Measurements from ENCODE around the gene CCDC71L. TPM values are rescaled to one million over a fixed set of nuclear protein-coding genes. Genes with fewer than 3 reads are reported as not detected.

The CCDC71L gene
- polyA plus RNA-seq, 2 donors = 2.9 to 4.9 TPM

DNA sequence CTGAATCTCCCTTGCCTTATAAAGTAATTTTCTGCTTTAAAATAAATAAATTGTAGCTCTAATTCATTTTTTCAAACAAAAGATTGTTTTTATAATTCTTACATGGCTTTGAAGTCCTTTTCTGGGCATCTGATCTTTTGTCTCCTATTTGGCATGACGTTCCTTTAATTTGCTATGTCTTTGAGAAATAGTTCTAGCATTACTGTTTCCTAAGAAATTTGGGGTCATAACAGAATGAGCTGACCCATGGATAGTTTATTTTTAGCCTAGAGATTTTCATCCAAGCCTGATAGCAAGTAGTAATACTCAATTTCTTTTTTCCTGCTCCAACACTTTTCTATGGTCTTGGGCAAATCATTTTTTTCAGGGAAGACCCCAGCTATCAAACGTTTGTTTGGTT, 31.4 kb downstream of the CCDC71L start:
- H3K27me3 ChIP-seq (ENCODE audit: control insufficient read depth in 1 of 2, insufficient read depth in 2 of 2, low read length in 2 of 2) = no peaks in the 10 kb centered on the region
- peaks cover 0 to 4% of the 10 kb centered on the region in 2 donors for H3K4me1 ChIP-seq (ENCODE audit: control insufficient read depth in 2 of 2, insufficient read depth in 2 of 2, low read length in 1 of 2)
- no peak overlapping the region for H3K4me3 ChIP-seq (ENCODE audit: low read depth in 1 of 2, low read length in 2 of 2)
- H3K36me3 ChIP-seq (ENCODE audit: control insufficient read depth in 2 of 2, insufficient read depth in 2 of 2, low read length in 1 of 2) = no peaks in the 10 kb centered on the region
- H3K9me3 ChIP-seq (ENCODE audit: control insufficient read depth in 2 of 2, insufficient read depth in 1 of 2, low read depth in 1 of 2, low read length in 1 of 2) = peaks cover 0 to 2% of the 10 kb centered on the region in 2 donors
- WGBS, 2 donors = 49 to 51% methylated on average over 2 of the region's 2 CpGs
- no peak overlapping the region for H3K27ac ChIP-seq (ENCODE audit: low read depth in 2 of 2, low read length in 1 of 2)

DNA sequence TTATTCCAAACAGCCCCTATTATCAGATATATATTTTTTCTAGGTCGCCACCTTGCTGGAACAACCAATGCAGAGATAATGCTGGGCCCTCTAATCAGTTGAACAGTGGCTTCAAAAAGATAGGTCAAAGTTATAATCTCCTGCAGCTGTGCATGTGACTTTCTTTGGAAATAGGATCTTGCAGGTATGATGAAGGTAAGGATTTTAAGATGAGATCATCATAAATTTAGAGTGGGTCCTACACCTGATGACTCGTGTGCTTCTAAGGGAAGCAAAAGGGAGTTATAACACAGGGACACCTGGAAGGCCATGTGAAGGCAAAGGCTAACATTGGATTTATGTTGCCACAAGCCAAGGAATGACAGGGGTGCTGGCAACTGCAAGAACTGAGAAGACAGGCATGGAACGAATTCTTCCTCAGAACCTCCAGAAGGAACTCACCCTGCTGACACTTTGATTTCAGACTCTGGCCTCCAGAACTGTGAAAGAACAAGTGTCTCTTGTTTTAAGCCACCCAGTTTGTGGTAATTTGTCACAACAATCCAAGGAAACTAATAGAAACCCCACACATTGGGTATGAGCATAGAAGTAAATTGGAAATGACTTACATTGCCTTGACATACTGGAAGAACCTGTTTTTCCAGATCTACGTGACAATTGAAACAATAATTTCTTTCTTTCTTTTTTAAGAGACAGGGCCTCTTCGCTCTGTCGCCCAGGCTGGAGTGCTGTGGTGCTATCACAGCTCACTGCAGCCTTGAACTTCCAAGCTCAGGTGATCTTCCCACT, 34.4 kb downstream of the CCDC71L start:
- H3K4me3 ChIP-seq (ENCODE audit: low read depth in 1 of 2, low read length in 2 of 2) = no peak overlapping the region
- H3K9me3 ChIP-seq (ENCODE audit: control insufficient read depth in 2 of 2, insufficient read depth in 1 of 2, low read depth in 1 of 2, low read length in 1 of 2) = peaks cover 0 to 2% of the 10 kb centered on the region in 2 donors
- H3K27me3 ChIP-seq (ENCODE audit: control insufficient read depth in 1 of 2, insufficient read depth in 2 of 2, low read length in 2 of 2) = no peaks in the 10 kb centered on the region
- H3K4me1 ChIP-seq (ENCODE audit: control insufficient read depth in 2 of 2, insufficient read depth in 2 of 2, low read length in 1 of 2) = peaks cover 0 to 4% of the 10 kb centered on the region in 2 donors
- H3K36me3 ChIP-seq (ENCODE audit: control insufficient read depth in 2 of 2, insufficient read depth in 2 of 2, low read length in 1 of 2) = no peaks in the 10 kb centered on the region
- peak overlapping the region in 1 of 2 donors; percentile 43 for H3K27ac ChIP-seq (ENCODE audit: low read depth in 2 of 2, low read length in 1 of 2)
- 63 to 66% methylated on average over 6 of the region's 6 CpGs for WGBS, 2 donors

DNA sequence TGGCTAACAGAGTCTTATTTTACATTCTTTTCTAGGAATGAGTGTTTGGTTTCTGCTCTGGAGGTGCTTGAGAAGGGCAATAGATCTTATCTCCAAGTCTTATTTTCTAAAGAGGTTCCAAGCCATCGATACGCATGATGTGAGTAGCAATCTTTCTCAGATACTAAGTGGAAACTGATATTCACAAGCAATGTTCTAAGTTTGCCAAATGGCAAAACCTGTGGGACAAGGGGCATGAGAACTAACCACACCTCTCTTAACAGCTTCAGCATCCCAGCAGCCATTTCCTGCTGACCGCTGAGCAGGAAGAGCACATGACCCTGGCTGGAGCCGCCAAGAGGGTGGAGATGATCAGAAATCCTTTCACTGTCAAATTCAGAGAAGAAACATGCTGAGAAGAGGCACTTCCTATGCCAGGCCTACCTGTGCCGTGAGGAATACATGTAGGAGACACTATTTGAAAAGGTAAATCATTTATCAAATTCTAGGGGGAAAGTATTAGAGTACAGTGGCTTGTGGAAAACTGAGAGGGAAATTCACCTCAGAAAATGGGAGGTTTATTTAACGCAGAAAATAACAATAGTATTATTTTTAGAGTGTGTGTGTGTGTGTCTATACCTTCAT, 35.2 kb downstream of the CCDC71L start:
- Histone ChIP-seq H3K27ac (ENCODE audit: low read depth in 2 of 2, low read length in 1 of 2) (no peak overlapping the region), H3K36me3 (ENCODE audit: control insufficient read depth in 2 of 2, insufficient read depth in 2 of 2, low read length in 1 of 2) (no peaks in the 10 kb centered on the region)

DNA sequence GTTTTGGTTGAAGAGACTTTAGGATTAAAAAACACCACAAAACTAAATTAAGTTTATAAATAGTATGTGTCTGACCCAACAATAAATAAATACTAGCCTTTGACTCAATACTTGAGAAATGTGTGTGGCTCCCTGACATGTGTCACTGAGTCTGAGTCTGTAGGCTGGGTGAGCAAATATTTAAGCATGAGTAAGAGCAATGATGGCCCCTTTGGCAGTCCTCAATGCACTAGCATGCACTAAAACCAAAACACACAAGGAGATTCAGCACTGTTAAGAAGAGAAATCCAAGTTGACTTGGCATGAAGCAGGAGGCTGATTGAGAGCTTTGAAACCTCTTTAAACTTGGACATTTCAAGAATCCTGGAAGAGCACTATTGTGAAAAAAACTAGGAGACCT, 37.1 kb downstream of the CCDC71L start:
- H3K27me3 ChIP-seq (ENCODE audit: control insufficient read depth in 1 of 2, insufficient read depth in 2 of 2, low read length in 2 of 2) = no peaks in the 10 kb centered on the region
- no peaks in the 10 kb centered on the region for H3K36me3 ChIP-seq (ENCODE audit: control insufficient read depth in 2 of 2, insufficient read depth in 2 of 2, low read length in 1 of 2)
- peaks cover 0 to 2% of the 10 kb centered on the region in 2 donors for H3K9me3 ChIP-seq (ENCODE audit: control insufficient read depth in 2 of 2, insufficient read depth in 1 of 2, low read depth in 1 of 2, low read length in 1 of 2)
- no peak overlapping the region for H3K4me3 ChIP-seq (ENCODE audit: low read depth in 1 of 2, low read length in 2 of 2)
- H3K4me1 ChIP-seq (ENCODE audit: control insufficient read depth in 2 of 2, insufficient read depth in 2 of 2, low read length in 1 of 2) = peaks cover 0 to 4% of the 10 kb centered on the region in 2 donors
- no peak overlapping the region for H3K27ac ChIP-seq (ENCODE audit: low read depth in 2 of 2, low read length in 1 of 2)

More for the DNA sequence above, 35.2 kb downstream of the CCDC71L start:
- Histone ChIP-seq H3K4me1 (ENCODE audit: control insufficient read depth in 2 of 2, insufficient read depth in 2 of 2, low read length in 1 of 2) (peaks cover 0 to 4% of the 10 kb centered on the region in 2 donors), H3K9me3 (ENCODE audit: control insufficient read depth in 2 of 2, insufficient read depth in 1 of 2, low read depth in 1 of 2, low read length in 1 of 2) (peaks cover 0 to 2% of the 10 kb centered on the region in 2 donors), H3K4me3 (ENCODE audit: low read depth in 1 of 2, low read length in 2 of 2) (no peak overlapping the region), H3K27me3 (ENCODE audit: control insufficient read depth in 1 of 2, insufficient read depth in 2 of 2, low read length in 2 of 2) (no peaks in the 10 kb centered on the region)
- 75 to 79% methylated on average over 6 of the region's 6 CpGs for WGBS, 2 donors

DNA sequence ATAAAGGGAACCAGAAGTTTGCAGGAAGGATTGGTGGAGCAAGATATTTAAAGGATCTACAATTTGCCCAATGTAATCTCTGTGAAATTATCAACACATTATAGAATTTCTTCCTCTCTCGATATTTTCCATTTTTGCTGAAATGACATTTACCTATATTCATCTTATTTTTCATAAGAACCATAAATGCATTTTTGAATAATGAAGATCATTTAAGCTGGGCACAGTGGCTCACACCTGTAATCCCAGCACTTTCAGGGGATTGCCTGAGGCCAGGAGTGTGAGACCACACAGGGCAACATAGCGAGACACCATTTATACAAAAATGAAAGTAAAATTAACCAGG, 37.7 kb downstream of the CCDC71L start:
- Histone ChIP-seq H3K36me3 (ENCODE audit: control insufficient read depth in 2 of 2, insufficient read depth in 2 of 2, low read length in 1 of 2) (no peaks in the 10 kb centered on the region), H3K4me3 (ENCODE audit: low read depth in 1 of 2, low read length in 2 of 2) (no peak overlapping the region), H3K4me1 (ENCODE audit: control insufficient read depth in 2 of 2, insufficient read depth in 2 of 2, low read length in 1 of 2) (peaks cover 0 to 4% of the 10 kb centered on the region in 2 donors), H3K9me3 (ENCODE audit: control insufficient read depth in 2 of 2, insufficient read depth in 1 of 2, low read depth in 1 of 2, low read length in 1 of 2) (peaks cover 0 to 2% of the 10 kb centered on the region in 2 donors), H3K27ac (ENCODE audit: low read depth in 2 of 2, low read length in 1 of 2) (no peak overlapping the region), H3K27me3 (ENCODE audit: control insufficient read depth in 1 of 2, insufficient read depth in 2 of 2, low read length in 2 of 2) (no peaks in the 10 kb centered on the region)
- 73 to 97% methylated on average over 2 of the region's 2 CpGs for WGBS, 2 donors

DNA sequence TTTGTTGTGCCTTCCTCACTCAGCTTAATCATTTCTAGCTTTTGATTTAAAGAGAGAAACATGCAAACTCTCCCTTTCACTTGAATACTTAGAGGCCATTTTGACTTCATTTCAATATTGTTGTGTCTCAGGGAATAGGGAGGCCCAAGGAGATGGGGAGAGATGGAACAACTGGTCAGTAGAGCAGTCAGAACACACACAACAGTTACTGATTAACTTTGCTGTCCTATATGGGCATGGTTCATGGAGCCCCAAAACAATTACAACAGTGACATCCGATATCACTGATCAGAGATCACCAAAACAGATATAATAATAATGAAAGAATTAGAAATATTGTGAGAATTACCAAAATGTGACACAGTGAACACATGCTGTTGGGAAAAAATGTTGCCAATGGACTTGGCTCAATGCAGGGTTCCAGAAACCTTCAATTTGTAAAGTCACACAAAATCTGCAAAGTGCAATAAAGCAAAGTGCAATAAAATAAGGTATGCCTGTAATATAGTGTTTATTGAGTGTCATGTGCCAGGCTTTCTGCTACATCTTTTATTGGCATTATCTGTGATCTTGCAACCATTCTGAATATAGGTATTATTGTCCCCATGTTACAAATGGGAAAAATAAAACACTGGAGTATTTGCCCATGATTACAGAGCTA, 38.2 kb downstream of the CCDC71L start:
- WGBS, 2 donors = 88 to 95% methylated on average over 1 of the region's 1 CpG
- Histone ChIP-seq H3K4me1 (ENCODE audit: control insufficient read depth in 2 of 2, insufficient read depth in 2 of 2, low read length in 1 of 2) (peaks cover 0 to 4% of the 10 kb centered on the region in 2 donors), H3K27ac (ENCODE audit: low read depth in 2 of 2, low read length in 1 of 2) (no peak overlapping the region), H3K9me3 (ENCODE audit: control insufficient read depth in 2 of 2, insufficient read depth in 1 of 2, low read depth in 1 of 2, low read length in 1 of 2) (no peaks in the 10 kb centered on the region), H3K36me3 (ENCODE audit: control insufficient read depth in 2 of 2, insufficient read depth in 2 of 2, low read length in 1 of 2) (no peaks in the 10 kb centered on the region), H3K27me3 (ENCODE audit: control insufficient read depth in 1 of 2, insufficient read depth in 2 of 2, low read length in 2 of 2) (no peaks in the 10 kb centered on the region), H3K4me3 (ENCODE audit: low read depth in 1 of 2, low read length in 2 of 2) (no peak overlapping the region)

DNA sequence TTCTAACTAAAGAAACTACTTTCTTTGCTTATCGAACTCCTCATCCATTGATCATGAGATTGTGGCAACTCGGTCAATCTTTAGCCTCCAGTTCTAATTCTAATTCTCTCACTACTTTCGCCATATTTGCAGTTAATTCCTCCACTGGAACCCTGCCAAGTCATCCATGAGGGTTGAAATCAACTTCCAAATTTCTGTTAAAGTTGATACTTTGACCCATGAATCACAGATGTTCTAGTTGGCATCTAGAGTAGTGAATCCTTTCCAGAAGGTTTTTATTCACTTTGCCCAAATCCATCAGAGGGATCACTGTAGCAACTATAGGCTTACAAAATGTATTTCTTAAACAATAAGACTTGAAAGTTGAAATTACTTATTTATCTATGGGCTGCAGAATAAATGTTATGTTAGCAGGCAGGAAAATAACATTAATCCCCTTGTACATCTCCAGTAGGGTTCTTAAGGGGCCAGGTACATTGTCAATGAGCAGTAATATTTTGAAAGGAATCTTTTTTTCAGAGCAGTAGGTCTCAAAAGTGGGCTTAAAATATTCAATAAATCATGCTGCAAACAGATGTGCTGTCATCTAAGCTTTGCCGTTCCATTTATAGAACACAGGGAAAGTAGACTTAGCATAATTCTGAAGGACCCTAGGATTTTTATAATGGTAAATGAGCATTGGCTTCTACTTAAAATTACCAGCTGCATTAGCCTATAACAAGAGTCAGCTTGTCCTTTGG, 39.4 kb downstream of the CCDC71L start:
- 64 to 77% methylated on average over 4 of the region's 4 CpGs for WGBS, 2 donors

DNA sequence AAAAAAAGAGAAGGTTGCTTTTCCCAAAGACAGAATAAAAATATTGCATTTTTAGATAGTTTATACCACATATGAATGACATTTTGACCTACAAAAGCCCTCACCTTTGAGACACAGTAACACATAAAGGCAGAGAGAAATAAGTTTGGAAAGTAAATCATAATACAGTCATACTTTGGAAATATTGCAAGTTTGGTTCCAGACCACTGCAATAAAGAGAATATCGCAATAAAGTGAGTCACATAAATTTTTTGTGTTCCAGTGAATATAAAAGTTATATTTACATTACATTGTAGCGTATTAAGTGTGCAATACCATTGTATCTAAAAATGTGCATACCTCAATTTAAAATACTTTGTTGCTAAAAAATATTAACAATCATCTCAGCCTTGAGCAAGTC, 40.3 kb downstream of the CCDC71L start:
- 56 to 78% methylated on average over 2 of the region's 2 CpGs for WGBS, 2 donors
- Histone ChIP-seq H3K27me3 (ENCODE audit: control insufficient read depth in 1 of 2, insufficient read depth in 2 of 2, low read length in 2 of 2) (no peaks in the 10 kb centered on the region), H3K4me3 (ENCODE audit: low read depth in 1 of 2, low read length in 2 of 2) (no peak overlapping the region)

More for the DNA sequence above, 39.4 kb downstream of the CCDC71L start:
- no peaks in the 10 kb centered on the region for H3K36me3 ChIP-seq (ENCODE audit: control insufficient read depth in 2 of 2, insufficient read depth in 2 of 2, low read length in 1 of 2)
- H3K27me3 ChIP-seq (ENCODE audit: control insufficient read depth in 1 of 2, insufficient read depth in 2 of 2, low read length in 2 of 2) = no peaks in the 10 kb centered on the region
- H3K9me3 ChIP-seq (ENCODE audit: control insufficient read depth in 2 of 2, insufficient read depth in 1 of 2, low read depth in 1 of 2, low read length in 1 of 2) = no peaks in the 10 kb centered on the region
- H3K27ac ChIP-seq (ENCODE audit: low read depth in 2 of 2, low read length in 1 of 2) = no peak overlapping the region
- no peak overlapping the region for H3K4me3 ChIP-seq (ENCODE audit: low read depth in 1 of 2, low read length in 2 of 2)
- H3K4me1 ChIP-seq (ENCODE audit: control insufficient read depth in 2 of 2, insufficient read depth in 2 of 2, low read length in 1 of 2) = peaks cover 0 to under 1% of the 10 kb centered on the region in 2 donors

DNA sequence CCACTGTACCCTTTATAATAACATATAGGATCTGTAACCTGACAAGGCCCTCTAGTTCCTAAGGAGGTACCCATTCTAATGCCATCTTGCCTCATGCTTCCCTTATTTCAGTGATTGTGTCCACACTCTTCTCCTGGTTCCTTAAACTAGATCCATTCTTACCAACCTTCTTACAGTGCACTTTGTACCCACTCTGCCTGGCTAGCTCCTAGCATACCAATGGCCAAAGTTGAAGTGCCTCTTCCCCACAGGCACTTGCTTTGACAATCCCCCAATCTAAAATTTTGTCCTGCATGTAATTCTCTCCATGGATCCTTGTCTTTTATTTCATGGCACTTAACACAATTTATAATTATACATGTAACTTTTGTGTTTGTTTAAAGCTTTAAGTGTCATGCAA, 40.9 kb downstream of the CCDC71L start:
- Histone ChIP-seq H3K9me3 (ENCODE audit: control insufficient read depth in 2 of 2, insufficient read depth in 1 of 2, low read depth in 1 of 2, low read length in 1 of 2) (no peaks in the 10 kb centered on the region), H3K27ac (ENCODE audit: low read depth in 2 of 2, low read length in 1 of 2) (no peak overlapping the region), H3K4me1 (ENCODE audit: control insufficient read depth in 2 of 2, insufficient read depth in 2 of 2, low read length in 1 of 2) (no peaks in the 10 kb centered on the region), H3K27me3 (ENCODE audit: control insufficient read depth in 1 of 2, insufficient read depth in 2 of 2, low read length in 2 of 2) (no peaks in the 10 kb centered on the region), H3K4me3 (ENCODE audit: low read depth in 1 of 2, low read length in 2 of 2) (no peak overlapping the region), H3K36me3 (ENCODE audit: control insufficient read depth in 2 of 2, insufficient read depth in 2 of 2, low read length in 1 of 2) (no peaks in the 10 kb centered on the region)

More for the DNA sequence above, 40.3 kb downstream of the CCDC71L start:
- Histone ChIP-seq H3K36me3 (ENCODE audit: control insufficient read depth in 2 of 2, insufficient read depth in 2 of 2, low read length in 1 of 2) (no peaks in the 10 kb centered on the region), H3K27ac (ENCODE audit: low read depth in 2 of 2, low read length in 1 of 2) (no peak overlapping the region), H3K4me1 (ENCODE audit: control insufficient read depth in 2 of 2, insufficient read depth in 2 of 2, low read length in 1 of 2) (no peaks in the 10 kb centered on the region), H3K9me3 (ENCODE audit: control insufficient read depth in 2 of 2, insufficient read depth in 1 of 2, low read depth in 1 of 2, low read length in 1 of 2) (no peaks in the 10 kb centered on the region)
